ENCODE measurements around the gene RTN4RL2.
A peak's percentile ranks its signal among the peaks of the same experiment; 100 is the strongest.

Gene RTN4RL2

DNA sequence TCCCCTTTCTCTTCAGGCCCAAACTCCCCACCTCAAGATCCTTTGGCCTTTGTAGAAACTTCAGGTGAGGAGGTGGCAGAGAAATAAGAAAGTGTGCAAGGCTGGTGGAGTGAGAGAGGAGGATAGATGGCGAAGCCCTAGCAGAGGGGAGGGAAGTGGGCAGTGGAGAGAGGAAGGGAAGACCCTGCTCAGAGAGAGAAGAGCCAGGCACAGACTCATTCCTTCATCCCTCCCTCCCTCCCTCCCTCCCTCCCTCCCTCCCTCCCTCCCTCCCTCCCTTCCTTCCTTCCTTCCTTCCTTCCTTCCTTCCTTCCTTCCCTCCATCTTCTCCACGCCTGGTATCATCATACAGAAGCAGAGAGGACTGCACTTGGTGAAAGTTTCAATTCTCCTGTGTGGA, 21.0 kb downstream of the RTN4RL2 start:
- DNase-seq (ENCODE audit: low read depth in 2 of 2) = no peak

DNA sequence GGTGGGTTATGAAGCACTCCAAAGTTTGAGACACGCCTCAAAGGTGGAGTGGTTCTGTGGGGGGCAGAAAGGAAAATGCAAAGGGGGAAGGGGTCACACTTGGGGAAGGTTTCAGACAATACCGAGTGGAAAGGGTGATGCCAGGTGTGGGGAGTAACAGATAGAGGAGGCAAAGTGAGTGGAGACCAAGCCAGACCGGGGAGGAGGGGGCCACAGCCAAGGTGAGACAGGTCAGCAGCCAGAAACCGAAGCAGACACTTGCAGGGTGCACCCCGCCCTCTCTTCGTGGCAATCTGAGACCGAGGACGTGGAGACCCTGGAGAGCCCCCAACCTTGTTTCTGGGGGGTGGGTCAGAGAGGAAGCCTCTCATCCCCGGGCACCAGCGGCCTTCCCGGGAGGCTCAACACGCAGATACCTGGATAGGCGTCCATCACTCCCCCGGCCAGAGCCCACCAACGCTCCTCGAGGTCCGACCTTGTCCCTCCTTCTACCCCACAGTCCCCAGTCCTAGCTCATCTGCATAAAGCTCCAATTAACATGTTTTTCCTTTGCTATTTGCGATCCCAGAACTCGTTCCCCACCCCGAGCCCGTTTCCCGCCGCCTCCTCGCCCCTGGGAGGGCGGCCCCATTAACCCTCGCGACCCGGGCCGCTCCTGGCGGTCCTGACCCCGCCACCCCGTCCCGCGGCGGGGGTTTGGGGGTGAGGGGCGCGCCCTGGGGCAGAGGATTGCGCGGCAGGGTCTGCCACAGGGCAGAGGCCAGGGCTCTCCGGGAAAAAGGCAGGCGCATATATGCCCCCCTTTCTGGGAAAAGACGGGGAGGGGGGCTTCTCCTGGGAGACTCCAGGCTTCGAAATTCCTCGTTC, 21.8 kb downstream of the RTN4RL2 start:
- DNase-seq (ENCODE audit: low read depth in 2 of 2) = no peak

DNA sequence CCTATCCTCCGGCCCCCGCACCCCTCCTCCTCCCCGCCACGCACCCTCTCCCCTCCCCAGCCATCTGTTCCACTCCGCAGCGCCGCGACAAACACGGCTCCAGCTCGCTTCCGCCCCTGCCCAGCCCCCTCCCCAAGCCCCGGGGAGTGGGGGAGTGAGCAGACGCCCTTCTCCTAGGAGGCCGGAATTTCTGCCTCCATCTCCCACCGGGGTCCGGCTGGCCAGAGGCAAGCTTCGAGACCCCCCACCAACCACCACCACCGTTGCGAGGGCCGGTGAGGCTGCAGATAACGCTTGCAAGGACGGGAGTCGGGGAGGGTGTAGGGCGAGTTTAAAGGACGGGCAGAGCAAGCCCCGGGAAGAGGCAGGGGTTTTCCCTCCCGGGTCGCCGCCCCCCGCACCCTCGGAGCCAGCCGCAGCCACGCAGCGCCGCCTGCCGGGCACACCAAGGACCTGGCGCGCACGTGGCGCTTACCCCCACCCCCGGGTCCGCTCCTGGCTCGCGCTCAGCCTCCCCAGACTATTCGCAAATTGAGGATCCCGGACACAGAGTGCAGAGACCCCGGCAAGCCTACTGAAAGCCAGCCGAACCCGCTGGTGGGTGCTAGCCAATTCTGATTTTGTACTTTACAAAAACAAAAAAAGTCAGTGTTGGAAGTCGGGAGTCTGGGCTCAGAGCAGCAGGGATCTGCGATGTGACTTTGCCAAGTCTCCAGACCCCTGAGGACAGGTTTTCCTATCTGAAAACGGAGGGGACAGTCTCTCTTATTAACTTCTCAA, 22.6 kb downstream of the RTN4RL2 start:
- peak; percentile 47 to 62 for DNase-seq (ENCODE audit: low read depth in 2 of 2)

DNA sequence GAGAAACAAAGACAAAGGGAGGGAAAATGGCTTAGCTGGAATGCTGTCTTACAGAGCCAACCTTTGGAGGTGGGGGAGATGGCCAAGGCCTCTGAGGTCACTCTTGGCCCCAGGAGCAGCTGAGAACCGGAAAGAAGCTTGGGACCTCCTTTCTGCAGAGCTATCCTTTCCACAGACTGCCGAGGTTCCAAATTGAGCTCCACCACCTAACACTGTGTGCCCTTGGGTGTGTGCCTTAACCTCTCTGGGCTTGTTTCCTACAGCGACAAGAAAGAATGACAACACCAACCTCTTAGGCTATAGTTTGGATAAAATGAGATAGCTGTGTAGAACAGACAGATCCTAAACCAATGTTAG, 23.2 kb downstream of the RTN4RL2 start:
- no peak for DNase-seq (ENCODE audit: low read depth in 2 of 2)

DNA sequence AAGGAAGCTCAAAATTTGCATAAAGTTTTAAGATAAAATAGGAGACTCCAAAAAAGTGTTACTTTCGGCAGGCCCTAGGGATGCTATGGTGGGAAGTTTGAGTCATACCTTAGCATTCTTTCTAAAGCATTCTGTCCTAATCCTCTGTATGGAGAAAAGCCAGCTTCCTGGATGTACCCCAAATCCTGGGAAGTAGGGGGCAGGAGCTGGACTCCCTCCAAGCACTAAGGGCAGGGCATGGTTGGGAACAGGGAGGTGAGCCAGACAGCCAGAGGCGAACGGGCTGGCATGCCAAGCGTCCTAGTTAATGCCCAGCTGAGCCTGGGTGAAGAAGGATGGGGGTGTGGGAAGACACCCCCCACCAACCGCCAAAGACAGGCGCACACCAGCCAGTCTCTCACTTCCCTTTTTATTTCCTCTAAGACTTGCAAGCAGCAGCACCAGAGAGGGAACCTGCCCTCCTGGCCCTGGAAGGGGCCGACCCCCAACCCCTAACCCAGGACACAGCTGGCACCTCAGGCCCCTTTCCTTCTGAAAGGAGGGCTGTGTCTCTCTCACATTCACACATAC, 23.9 kb downstream of the RTN4RL2 start:
- no peak for DNase-seq (ENCODE audit: low read depth in 2 of 2)

DNA sequence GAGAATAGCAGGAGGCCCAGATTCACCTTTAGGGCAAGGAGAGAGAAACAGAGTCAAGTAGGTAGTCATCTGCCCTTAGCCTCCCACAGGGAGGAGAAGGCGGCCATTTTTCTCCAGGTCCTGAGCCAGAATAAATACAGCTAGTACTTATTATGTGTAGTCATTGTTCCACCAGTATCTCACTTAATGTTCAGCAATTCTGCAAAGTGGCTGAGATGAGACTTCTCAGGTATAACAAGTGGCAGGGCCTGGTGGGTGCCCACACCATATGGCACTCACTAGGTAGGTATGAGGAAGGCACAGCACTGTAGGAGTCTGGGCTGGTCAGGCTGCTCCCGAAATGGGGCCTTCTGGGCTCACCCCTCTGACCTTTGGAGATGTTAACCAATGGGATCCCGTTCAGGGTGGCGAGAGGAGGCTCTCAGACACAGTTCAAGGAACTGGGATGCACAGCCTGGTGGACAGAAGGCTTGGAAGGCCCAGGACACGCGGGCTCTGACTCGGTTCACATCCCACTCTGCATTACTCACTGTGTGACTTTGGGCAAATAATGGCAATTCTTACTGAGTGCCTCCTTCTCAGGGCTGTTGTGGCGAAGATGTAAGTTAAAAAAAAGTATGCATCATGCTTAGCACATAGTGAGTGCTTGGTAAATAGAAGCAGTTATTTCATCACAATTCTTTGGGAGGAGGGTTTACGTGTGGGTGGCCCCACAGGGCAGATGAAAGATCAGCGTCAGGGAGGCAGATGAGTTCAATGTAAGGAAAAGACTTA, 25.1 kb downstream of the RTN4RL2 start:
- DNase-seq (ENCODE audit: low read depth in 2 of 2) = no peak

DNA sequence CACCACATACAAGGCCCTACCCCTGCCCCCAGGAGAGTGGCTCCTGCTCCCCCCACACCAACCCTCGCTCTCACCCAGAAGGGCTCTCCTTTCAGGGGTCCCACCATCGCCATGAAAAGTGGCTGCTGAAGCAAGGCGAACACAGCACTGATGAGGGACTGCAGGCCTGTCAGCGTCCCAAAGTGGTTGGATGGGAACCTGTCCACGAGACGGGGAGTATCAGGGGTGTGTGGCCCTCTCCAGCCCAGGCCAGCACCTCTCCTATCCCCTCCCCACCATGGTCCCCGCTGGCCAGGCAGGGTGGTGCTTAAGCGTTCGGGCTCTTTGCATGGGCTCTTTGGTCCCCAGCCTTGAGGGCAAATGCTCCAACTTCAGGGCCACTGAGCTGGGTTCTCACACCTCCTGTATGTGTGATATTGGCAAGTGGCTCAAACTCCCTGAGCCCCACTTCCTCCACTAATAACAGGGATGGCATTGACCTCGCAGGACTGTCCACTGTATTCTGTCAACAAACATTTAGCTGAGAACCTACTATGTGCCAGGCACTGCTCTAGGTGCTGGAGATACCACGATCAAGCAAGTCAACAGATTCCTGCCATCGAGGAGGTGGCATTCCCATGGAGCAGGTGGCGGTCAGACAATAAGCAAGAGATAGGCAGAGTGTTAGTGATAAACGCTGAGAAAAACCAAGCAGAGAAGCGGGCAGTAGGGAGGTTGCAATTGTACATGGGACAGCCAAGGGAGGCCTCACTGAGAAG, 26.9 kb downstream of the RTN4RL2 start:
- DNase-seq (ENCODE audit: low read depth in 2 of 2) = no peak

DNA sequence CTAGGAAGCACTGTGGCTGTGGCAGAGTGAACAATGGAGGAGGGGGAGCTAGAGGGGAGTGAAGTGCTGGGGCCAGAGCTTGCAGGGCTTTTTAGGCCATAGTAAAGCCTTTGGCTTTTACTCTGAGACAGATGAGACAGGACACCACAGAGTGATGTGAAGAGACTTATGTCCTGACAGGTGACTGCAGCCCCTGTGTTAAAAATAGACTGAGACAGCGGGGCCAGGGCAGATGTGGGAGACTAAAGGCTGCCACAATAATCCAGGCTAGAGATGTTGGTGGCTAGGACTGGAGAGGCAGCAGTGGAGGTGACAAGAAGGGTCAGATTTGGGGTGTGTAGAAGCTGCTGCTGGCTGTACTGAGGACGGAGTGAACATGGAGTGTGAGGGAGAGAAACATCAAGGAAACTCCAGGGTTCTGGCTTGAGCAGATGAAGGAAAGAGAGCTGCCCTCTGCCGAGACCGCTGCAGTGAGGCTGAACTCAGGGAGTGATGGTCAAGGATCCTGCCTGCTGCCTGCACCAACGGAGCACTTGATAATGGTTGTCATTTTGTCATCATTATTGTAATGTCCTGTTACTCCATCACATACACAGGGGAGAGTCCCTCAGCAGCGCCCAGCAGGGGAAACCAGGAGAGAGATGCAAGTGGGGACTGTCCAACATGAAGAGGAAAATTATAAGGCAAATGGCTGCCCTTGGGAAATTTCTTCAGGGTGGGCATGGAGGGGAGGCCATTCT, 27.8 kb downstream of the RTN4RL2 start:
- DNase-seq (ENCODE audit: low read depth in 2 of 2) = no peak

DNA sequence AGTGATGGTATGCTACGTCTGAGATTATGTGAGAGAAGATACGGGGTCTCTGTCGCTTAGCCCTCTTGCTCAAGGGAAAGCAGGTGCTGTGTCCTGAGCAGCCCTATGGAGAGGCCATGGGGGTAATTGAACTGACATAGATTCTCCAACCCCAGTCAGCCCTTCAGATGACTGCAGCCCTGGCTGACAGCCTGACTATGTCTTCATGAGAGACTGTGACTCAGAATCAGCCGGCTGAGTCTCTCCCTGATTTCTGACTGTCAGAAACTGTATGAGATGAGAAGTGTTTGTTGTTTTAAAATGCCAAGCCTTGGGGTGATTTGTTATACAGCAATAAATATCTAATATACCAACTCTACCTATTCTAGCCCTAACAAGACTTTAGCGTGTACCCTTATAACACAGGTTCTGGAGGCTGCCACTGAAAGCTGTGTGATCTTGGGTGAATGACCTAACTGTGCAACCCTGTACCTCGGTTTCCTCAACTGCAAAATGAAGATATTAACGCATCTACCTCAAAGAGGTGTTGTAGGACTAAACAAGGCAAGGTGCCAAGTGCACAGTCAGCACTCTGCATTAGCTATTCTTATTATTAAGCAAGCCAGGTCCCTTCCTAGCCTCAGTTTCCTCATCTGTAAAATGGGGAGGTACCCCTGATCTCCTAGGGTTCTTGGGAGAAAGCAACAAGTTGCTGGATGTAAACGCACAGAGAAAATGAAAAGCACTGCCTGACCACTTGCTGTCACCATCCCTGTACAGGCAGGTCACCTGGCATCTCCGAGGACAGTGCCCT, 30.3 kb downstream of the RTN4RL2 start:
- no peak for DNase-seq (ENCODE audit: low read depth in 2 of 2)

DNA sequence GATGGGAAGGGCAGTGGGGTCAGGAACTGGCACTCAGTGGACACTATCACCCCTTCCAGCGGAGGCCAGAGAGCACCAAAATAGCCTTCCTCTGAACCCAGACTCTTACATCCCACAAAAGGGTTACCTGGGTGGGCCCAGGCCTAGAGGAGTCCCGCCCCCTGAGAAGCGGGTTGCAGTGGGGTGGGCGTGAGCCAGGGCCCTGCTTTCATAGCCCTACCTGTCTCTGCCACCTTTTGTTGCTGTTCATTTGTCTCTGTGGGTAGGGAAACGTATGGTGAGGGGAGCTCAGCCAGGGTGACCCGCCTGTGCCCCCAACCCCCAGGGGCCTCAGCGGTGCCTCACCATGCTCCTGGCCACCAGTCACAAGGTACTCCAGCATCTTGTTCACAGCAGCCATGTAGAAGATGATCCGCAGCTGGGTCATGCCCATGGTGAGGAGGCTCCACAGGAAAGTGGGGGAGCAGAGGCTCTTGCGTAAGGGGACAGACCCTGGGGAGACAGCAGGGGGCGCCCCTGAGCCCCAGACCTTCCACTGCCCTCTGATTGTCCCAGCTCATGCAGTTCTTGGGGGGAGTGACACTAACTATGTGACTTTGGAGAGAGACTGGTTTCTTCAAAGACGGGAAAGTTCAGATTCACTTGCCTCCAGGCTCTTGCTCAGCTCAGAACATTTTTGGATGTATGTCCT, 31.2 kb downstream of the RTN4RL2 start:
- no peak for DNase-seq (ENCODE audit: low read depth in 2 of 2)

DNA sequence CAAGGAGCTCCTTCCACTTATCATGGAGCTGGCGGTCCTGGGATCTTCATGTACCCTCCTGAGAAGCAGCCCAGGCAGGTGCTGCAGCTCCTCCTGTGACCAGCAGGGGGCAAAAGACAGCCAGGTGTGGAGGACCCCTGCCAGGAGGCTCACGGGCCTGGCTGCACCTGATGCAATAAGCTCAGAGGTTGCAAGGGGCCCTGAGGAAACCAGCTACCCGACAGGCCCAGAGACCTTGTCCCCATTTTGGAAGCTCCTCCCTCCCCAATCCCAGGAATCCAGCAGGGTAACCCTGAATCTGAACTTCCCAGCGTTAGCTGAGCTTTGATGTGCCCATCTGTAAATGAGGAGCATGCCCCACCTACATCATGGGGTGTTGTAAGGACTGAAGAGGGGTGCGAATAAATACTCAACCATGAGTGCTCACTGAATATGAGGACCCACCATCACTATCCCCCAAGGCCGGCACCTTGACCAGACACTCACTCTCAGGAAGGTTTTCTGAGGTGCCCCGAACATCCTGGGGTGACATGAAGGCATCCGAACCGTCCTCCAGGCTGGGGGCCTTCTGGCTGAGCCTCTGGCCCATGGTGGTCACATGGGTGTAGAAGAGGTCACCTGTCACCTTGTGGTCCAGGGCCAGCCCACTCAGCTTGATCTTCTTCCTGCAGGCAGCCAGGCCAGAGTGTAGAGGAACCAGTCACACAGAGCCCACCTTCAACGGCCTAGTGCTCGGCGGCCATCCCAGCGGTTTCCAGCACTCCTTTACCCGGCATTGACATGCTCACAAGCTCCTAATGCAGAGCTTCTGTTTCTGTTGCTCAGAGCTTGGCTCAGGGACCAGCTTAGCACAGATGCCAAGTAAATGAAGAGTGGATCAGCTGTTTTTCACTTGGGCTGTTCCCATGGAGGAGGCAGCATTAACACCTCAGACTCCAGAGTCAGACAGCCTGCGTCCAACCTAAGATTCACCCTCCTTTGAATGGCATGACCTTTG, 33.5 kb downstream of the RTN4RL2 start:
- DNase-seq (ENCODE audit: low read depth in 2 of 2) = peak; percentile 64 to 71

DNA sequence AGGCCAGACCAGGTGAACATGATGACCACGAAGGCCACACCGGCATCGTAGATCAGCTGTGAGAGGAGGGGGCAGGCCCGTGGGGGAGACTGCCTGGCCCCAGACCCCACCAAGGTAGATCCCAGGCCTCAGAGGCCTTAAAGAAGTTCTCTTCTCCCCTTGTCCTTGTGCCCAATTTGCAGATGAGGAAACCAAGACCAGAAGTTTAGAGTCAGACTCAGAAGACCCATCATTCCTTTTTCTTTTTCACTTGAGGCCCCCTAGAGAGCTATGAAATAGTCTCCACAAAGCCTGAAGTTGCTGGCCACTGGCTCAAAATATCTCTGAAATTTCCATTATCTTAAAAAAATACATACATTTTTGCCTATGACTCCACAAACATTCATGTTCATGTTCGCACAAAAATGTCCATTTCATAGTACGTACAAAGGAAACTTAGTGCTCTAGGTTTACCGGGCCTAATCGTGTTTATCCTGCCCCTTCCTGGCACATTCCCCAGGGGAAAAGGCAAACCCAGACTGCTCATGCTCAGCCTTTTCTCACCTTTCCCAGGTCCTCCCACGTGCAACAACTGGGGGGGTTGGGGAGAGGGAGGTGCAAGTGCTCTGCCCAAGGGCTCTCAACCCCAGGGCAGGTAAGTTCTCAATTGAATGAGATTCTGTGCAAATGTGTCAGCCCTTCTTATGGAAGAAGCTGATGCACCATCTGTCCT, 35.9 kb downstream of the RTN4RL2 start:
- no peak for DNase-seq (ENCODE audit: low read depth in 2 of 2)

DNA sequence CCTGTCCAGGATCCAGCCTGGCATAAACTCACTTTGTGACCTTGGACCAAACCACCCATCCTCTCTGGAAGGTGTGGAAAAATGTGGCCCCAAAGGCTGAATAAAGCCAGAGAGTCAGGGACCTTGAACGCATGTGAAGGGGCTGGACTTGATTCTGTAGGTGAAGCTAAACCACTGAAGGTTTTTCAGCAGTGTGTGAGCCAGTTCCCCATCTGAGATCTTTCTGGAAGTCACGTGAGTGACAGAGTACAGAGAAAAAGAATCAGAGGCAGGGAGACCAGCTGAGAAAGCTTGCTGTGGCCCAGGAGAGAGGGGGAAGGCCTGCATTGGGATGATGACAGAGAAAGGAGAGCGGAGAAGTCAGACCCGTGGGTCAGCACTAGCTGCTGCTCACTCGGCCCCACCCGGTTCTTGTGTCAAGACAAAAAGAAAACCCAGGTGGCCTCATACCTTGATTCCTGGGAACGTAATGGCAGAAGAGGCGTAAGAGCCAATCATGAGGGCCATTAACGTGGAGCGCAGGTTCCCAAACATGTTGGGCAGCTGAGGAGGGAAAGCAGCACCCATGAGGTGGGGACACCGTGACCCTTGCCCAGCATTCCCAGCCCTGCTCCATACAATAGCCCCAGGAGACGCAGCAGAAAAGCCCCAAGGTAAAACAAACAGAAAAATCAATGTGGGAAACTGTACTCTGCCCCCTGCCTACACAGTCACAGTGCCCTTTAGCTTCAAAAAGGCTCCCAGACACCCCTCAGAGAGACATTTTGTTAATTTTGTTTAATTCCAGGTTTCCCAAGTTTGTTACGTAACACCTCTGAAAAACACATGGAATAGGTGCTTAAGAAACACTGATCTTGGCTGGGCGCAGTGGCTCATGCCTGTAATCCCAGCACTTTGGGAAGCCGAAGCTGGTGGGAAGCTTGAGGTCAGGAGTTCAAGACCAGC, 37.2 kb downstream of the RTN4RL2 start:
- no peak for DNase-seq (ENCODE audit: low read depth in 2 of 2)

DNA sequence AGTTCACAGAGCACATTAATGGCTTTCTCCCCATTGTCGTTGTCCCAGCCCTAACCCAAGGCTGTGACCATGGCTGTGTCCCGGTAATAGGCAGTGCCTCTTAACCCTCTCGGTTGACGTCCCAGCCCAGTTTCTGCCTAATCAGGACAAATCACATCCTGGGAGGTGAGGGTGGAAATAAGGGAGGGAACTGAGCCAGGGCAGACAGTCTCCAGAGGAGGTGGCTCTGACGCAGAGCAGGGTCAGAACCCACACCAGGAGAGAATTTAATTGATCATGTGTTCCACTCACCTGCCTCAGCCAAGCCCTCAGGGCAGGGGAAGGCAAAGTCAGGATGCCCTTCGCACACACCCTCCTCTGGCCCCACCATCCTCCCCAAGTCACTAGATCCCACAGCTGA, 38.2 kb downstream of the RTN4RL2 start:
- no peak for DNase-seq (ENCODE audit: low read depth in 2 of 2)

DNA sequence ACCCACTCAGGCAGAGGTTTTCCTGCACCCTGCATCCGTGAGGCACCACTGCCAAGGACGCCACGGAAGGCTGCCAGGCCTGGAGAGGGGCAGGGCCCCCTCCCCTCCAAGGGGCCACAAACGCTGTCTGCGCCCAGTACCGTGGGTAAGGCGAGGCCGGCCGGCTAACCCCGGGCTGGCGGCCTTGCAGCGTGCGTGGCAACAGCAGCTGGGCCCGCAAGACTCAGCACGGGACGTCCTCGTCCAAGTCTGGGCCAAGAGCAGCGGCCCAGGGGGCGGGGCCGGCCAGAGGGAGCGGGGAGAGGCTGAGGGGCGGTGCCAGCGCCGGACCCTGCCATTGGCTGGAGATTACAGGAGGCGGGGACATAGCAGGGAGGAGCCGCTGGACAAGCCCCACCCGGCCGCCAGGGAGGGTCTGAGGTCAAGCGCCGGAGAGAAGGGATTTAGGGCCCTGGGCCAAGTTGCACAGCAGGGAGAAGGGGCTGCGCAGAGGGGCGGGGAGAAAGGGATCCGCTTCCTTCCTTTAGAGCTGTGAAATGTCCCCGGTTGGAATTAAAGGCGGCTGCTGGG, 39.2 kb downstream of the RTN4RL2 start:
- DNase-seq (ENCODE audit: low read depth in 2 of 2) = no peak

DNA sequence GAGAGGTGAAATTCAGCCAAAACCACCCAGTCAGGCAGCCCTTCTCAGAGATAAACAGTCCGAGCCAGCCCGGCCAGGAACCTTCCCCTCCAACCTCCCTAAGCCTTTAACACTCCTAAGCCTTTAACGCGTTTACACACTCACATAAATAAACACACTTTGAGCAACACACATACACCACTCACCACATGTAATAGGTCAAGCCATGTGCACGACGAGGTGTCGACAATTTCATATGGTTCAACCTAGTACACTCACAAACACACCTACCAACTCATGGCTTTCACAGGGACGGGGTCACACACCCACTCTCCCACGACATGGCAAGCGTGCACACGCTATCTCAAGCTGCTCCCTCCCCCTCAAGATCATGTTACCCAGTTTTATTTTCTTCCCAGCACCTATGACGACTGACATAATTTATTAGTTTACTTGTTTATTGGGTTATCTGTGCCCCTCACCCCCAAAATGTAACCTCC, 39.7 kb downstream of the RTN4RL2 start:
- no peak for DNase-seq (ENCODE audit: low read depth in 2 of 2)

All from activated CD8-positive, alpha-beta memory T cell treated with anti-CD3 and anti-CD28 coated beads for 4 hours (primary cell).